ENCODE data around the gene SERPINA5. TPM values are rescaled to one million over a fixed set of nuclear protein-coding genes. Genes with fewer than 3 reads are reported as not detected.
A peak's percentile ranks its signal among the peaks of the same experiment; 100 is the strongest.

Gene SERPINA5
- total and polyA plus RNA-seq, 2 of the 13 experiments (the other 11 are each of a cell fraction or from before 2014, with no cell fraction given): 449 to 498 TPM

DNA sequence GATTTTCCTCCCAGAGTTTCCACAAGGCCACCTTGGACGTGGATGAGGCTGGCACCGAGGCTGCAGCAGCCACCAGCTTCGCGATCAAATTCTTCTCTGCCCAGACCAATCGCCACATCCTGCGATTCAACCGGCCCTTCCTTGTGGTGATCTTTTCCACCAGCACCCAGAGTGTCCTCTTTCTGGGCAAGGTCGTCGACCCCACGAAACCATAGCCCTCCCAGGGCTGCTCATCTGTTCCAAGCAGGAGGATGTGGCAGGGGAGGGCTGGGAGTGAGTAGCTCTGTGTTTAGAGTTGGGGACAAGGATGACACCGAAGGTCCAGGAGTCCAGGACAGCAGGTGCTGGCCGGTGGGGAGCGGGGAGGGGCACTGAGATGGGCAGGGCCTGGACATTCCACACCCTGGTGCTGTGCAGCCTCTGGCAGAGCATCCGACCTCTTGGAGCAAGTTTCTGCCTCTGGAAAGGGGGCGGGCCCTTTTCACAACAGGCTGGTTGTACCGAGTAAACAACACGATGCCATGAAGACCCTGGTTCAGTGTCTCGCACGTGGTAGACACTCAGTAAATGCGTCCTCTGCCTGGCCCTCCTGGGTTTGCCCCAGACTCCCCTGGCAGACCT lies 11.7 kb upstream of the SERPINA5 start (continued):
- TF ChIP-seq PHF8 (CRISPR knock-in tag; IDR thresholded peaks at IDR 0.05) (no peak), TOPORS (CRISPR knock-in tag; IDR thresholded peaks at IDR 0.05) (no peak), ESRRA (CRISPR knock-in tag; IDR thresholded peaks at IDR 0.05; ENCODE audit: low read depth) (peak; percentile 40; the same call in 1 of the 2 replicates), ERF (CRISPR knock-in tag; IDR thresholded peaks at IDR 0.05) (peak; percentile 57; the same call in 1 of the 2 replicates), SAP130 (CRISPR knock-in tag; IDR thresholded peaks at IDR 0.05; ENCODE audit: low read depth) (peak; percentile 60), RXRB (CRISPR knock-in tag; IDR thresholded peaks at IDR 0.05; ENCODE audit: borderline replicate concordance) (peak; percentile 59), TBX2 (CRISPR knock-in tag; IDR thresholded peaks at IDR 0.05; ENCODE audit: borderline replicate concordance) (peak; percentile 82; the same call in 1 of the 2 replicates), ZFX (CRISPR knock-in tag; IDR thresholded peaks at IDR 0.05; ENCODE audit: low read depth) (peak; percentile 58), DNMT1 (CRISPR knock-in tag; IDR thresholded peaks at IDR 0.05) (0 out of 2 replicates have a peak, but pooled peaks have one; percentile 7), PRPF4 (IDR thresholded peaks at IDR 0.05; ENCODE audit: low read depth, low read length, poor library complexity, severe bottlenecking) (no peak), ZNF557 (CRISPR knock-in tag; IDR thresholded peaks at IDR 0.05) (0 out of 2 replicates have a peak, but pooled peaks have one; percentile 68), ZZZ3 (CRISPR knock-in tag; IDR thresholded peaks at IDR 0.05; ENCODE audit: borderline replicate concordance) (no peak), ZNF563 (CRISPR knock-in tag; IDR thresholded peaks at IDR 0.05) (0 out of 2 replicates have a peak, but pooled peaks have one; percentile 37), ZFP82 (CRISPR knock-in tag; IDR thresholded peaks at IDR 0.05; ENCODE audit: borderline replicate concordance) (no peak), ZFP90 (CRISPR knock-in tag; IDR thresholded peaks at IDR 0.05; ENCODE audit: borderline replicate concordance) (peak; percentile 30; the same call in 1 of the 2 replicates), HNRNPL (IDR thresholded peaks at IDR 0.05; ENCODE audit: low read depth, low read length) (peak; percentile 96), SALL1 (CRISPR knock-in tag; IDR thresholded peaks at IDR 0.05) (peak; percentile 74), TEAD3 (CRISPR knock-in tag; optimal IDR thresholded peaks at IDR 0.05; ENCODE audit: borderline replicate concordance) (peak; percentile 82), ZNF766 (CRISPR knock-in tag; IDR thresholded peaks at IDR 0.05; ENCODE audit: borderline replicate concordance) (peak; percentile 30; the same call in 1 of the 2 replicates)
- TF ChIP-seq, protein P1, sequence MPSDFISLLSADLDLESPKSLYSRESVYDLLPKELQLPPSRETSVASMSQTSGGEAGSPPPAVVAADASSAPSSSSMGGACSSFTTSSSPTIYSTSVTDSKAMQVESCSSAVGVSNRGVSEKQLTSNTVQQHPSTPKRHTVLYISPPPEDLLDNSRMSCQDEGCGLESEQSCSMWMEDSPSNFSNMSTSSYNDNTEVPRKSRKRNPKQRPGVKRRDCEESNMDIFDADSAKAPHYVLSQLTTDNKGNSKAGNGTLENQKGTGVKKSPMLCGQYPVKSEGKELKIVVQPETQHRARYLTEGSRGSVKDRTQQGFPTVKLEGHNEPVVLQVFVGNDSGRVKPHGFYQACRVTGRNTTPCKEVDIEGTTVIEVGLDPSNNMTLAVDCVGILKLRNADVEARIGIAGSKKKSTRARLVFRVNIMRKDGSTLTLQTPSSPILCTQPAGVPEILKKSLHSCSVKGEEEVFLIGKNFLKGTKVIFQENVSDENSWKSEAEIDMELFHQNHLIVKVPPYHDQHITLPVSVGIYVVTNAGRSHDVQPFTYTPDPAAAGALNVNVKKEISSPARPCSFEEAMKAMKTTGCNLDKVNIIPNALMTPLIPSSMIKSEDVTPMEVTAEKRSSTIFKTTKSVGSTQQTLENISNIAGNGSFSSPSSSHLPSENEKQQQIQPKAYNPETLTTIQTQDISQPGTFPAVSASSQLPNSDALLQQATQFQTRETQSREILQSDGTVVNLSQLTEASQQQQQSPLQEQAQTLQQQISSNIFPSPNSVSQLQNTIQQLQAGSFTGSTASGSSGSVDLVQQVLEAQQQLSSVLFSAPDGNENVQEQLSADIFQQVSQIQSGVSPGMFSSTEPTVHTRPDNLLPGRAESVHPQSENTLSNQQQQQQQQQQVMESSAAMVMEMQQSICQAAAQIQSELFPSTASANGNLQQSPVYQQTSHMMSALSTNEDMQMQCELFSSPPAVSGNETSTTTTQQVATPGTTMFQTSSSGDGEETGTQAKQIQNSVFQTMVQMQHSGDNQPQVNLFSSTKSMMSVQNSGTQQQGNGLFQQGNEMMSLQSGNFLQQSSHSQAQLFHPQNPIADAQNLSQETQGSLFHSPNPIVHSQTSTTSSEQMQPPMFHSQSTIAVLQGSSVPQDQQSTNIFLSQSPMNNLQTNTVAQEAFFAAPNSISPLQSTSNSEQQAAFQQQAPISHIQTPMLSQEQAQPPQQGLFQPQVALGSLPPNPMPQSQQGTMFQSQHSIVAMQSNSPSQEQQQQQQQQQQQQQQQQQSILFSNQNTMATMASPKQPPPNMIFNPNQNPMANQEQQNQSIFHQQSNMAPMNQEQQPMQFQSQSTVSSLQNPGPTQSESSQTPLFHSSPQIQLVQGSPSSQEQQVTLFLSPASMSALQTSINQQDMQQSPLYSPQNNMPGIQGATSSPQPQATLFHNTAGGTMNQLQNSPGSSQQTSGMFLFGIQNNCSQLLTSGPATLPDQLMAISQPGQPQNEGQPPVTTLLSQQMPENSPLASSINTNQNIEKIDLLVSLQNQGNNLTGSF (CRISPR knock-in tag; IDR thresholded peaks at IDR 0.05): no peak
- TF ChIP-seq, protein P2, sequence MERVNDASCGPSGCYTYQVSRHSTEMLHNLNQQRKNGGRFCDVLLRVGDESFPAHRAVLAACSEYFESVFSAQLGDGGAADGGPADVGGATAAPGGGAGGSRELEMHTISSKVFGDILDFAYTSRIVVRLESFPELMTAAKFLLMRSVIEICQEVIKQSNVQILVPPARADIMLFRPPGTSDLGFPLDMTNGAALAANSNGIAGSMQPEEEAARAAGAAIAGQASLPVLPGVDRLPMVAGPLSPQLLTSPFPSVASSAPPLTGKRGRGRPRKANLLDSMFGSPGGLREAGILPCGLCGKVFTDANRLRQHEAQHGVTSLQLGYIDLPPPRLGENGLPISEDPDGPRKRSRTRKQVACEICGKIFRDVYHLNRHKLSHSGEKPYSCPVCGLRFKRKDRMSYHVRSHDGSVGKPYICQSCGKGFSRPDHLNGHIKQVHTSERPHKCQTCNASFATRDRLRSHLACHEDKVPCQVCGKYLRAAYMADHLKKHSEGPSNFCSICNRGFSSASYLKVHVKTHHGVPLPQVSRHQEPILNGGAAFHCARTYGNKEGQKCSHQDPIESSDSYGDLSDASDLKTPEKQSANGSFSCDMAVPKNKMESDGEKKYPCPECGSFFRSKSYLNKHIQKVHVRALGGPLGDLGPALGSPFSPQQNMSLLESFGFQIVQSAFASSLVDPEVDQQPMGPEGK (CRISPR knock-in tag; IDR thresholded peaks at IDR 0.05): peak; percentile 81
- TF ChIP-seq, protein P3, sequence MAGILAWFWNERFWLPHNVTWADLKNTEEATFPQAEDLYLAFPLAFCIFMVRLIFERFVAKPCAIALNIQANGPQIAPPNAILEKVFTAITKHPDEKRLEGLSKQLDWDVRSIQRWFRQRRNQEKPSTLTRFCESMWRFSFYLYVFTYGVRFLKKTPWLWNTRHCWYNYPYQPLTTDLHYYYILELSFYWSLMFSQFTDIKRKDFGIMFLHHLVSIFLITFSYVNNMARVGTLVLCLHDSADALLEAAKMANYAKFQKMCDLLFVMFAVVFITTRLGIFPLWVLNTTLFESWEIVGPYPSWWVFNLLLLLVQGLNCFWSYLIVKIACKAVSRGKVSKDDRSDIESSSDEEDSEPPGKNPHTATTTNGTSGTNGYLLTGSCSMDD (CRISPR knock-in tag; IDR thresholded peaks at IDR 0.05): no peak
